Endothelial cell of hepatic sinusoid (primary cell): Measurements from ENCODE around the gene TMEM119.

ENCODE experiments used
- in situ Hi-C: cut with HindIII; loops from 2 replicates; pipeline ENCODE4 v1.10.0; 2017; ENCODE audit warnings: low sequenced_read_pairs

The TMEM119 gene, protein sequence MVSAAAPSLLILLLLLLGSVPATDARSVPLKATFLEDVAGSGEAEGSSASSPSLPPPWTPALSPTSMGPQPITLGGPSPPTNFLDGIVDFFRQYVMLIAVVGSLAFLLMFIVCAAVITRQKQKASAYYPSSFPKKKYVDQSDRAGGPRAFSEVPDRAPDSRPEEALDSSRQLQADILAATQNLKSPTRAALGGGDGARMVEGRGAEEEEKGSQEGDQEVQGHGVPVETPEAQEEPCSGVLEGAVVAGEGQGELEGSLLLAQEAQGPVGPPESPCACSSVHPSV

DNA sequence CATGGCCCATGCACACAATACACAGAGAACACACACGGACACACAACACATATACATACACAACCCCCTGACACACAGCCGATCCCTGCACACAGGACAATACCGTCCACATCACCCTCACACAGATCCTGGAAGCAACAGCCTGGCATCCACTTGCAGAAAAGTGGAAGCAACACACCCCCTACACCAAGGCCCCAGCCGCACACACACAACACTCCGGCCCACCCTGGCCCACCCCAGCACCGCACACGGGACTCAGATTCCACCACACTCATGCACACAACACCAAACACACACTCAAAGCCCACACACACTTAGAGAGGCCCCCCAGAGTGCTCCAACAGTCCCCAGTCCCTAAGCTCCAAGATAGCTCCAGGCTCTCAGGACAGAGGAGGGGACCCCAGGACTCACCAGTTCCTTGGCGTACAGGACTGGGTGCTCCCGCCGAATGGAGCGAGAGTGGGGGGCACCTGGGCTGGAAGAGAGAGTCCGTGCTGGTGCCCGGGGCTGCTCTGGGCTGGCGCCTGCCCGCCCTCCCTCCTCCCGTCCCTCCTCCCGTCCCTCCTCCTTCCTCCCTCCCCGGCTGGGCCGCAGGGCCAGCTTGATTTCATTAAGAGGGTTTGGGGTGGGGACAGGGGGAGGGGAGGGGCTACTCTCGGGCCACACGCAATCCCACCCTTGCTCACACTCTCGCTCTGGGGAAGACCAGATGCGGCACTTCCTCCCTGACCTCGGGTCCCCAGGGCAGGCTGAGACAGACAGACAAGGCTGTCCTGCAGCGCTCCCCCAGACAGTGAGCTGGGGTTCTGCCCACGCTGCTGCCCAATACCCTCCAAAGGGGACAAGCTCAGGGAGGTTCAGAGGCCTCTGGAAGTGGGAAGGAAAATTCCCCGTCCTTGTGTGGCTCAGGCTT lies at the start of gene TMEM119:
TSS of gene TMEM119 (minus strand) at position 526 of the 913 bp plus-strand sequence. CDS start 5,701 bp downstream, outside the sequence.
- in situ Hi-C loops: no loop called here

DNA sequence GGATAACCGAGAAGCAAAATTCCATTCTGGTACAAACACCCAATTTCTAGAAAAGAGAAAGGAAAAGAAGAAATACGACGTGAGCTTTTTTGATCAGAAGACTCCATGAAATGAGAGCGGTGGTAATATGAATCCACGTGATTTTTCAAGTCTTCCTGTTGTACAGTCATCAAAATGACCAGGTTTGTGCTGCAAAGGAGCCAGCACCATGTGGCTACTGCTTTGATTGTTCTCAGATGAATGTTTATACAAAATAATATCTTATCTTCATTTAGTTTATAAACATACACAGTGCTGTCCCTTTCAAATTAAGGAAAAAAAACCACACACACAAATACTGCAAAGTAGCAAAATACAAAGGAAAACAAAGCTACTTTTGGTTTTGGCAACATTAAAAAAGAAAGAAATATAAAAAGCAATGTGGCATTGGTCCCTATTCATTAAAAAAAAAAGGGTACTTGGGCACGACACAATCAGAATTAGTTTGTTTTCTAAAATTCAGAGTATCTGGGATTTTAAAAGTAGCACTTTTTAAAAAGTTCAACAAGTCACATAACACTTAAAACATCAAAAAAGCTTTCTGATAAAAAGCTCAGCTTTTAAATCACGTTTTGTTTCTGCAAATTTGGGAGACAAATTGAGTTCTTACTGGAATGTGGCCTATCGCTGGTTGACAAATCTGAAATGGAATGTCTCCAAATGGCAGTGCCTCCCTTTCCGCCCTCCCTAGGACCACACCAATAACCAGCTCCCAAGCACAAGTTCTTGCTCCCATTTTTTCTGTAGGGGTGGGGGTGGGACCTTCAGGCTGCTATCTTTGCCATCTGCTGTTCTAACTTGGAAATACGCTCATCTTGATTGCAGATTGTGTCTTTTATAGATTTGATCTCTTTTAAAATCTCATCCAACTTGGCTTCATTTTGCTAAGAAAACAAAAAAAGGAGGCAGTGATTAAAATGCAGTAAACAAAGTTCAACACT lies 49.0 kb upstream of the TMEM119 start:
- in situ Hi-C loops: no loop called here

DNA sequence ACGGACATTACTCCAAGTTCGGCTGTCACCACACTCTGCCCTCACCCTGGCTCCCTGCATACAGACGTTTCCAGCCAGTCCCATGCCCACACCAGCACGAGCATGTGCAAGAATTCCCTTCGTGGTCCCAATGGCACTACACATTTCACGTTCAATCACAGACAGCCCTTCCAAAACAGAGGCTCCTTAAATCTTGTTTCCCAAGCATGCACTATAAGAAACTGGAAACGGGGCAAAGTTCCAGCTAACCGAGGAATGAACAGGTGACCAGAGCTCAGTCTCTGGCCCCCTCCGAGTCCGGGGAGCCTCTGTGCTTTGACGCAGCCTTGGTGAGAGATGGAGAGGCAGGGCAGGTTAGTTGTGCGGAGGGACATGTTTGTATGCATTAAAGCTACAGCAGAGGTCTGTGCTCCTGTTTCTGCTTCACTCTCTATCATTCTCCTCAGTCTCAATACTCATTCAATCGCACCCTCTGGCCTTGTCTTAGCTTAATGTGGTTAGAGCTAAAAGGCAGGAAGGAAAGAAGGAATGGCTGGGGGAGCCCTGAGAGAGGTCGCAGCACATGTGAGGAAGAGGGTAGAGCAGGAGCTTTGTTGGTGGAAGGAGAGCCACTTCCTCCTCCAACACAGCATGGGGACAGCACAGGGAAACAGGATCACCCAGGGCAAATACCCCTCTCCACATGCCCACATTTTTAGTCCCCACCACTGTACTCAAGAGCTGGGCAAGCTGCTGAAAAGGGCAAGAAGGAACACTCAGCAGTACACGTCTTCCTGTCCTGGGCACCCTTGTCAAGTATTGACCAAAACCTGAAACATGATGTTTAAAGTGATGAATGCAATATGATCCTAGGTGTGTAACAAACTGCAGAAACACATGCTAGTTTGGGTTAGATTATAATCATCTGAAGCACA lies 48.1 kb upstream of the TMEM119 start:
- in situ Hi-C loops: no loop called here

DNA sequence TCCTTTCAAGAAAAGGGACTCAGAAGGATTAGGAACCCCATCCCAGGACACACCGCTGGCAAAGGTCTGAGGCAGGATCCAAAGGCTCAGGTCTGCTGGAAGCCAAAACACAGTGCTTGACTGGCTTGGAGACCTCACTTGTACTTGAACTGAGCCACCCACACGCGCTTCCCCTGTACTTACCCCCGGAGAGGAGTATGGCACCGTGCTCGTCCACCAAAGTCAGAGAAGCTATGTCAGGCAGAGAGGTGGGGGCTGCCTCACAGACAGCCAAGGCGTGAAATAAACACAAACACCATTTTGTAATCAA lies 46.9 kb upstream of the TMEM119 start:
- in situ Hi-C loops: loop anchor here (5.0 kb wide), 1 partner anchor 52 kb away; no protein-coding TSS in a partner anchor

DNA sequence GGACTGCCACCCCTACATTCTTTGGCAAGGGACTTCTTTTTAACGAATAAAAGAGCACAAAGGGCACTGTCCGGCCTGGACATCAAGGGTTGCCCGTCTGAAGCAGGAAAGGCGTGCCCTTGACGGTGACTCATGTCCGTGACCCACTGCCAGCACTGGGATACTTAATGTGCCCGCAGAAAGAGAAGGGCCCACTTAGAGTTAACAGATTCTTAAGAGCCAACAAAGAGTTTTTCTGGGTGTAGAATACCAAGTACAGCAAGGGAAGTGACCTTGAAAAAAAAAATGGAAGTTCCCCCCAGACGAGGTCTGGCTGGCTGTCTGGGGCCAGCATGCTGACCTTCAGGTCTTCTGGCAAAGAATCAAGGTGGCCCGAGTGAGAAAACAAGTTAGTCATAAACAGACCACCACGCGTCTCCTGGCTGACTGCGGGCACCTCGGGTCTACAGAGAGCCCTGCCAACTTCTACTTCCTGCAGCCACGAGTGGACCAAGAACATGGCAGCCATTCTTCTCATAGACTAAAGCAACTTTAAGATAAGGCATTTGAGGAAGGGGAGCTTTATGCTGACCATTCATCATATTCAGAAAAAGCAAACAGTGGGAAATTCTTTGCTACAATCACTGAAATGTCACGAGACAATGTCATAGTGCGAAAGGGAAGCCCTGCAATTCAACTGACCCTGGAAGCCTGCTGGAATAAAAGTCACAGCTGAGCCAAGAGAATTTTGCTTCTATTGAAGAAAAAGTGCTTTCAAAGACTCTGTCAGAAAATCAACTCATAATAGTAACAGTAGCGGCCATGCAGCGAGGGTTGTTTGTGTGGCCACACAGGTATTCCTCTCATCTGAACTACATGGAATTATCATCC lies 46.3 kb upstream of the TMEM119 start:
- in situ Hi-C loops: loop anchor here (5.0 kb wide), 1 partner anchor 52 kb away; no protein-coding TSS in a partner anchor

GRCh38 chr12:108642899-108643654 lies 45.2 kb upstream of the TMEM119 start:
- in situ Hi-C loops: loop anchor here (5.0 kb wide), 1 partner anchor 51 kb away; no protein-coding TSS in a partner anchor

DNA sequence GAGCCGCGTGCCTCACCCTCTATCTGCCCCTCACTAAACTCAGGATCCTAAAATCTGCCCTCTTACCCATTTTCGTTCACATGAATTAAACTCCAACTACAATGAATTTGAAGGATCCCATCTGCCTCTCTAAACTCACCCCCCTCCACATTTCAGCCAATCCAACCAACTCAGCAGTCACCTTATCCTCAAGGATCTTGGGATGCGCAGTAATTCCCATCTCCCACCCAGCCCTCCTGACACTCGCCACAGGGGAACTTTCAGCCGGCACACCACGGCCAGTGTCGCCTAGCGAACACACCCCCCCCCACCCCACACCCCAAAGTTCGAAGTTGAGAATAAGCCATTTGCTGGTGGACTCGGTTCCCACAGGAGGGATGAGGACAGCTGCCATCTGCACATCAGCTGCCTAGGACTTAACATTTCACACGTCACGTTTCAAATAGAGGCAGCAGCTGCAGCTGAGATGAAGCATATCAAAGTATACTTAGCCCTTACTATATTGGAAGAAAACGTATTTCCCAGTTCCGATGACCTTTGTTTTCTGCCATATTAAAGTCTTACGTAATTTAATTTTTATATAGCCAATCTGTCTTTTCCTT lies 44.5 kb upstream of the TMEM119 start:
- in situ Hi-C loops: loop anchor here (5.0 kb wide), 1 partner anchor 50 kb away; no protein-coding TSS in a partner anchor

- in situ Hi-C loops: loop anchor here (5.0 kb wide), 1 partner anchor 49 kb away; no protein-coding TSS in a partner anchor
Observed at GRCh38 chr12:108641446-108642268, 43.8 kb upstream of the TMEM119 start.

DNA sequence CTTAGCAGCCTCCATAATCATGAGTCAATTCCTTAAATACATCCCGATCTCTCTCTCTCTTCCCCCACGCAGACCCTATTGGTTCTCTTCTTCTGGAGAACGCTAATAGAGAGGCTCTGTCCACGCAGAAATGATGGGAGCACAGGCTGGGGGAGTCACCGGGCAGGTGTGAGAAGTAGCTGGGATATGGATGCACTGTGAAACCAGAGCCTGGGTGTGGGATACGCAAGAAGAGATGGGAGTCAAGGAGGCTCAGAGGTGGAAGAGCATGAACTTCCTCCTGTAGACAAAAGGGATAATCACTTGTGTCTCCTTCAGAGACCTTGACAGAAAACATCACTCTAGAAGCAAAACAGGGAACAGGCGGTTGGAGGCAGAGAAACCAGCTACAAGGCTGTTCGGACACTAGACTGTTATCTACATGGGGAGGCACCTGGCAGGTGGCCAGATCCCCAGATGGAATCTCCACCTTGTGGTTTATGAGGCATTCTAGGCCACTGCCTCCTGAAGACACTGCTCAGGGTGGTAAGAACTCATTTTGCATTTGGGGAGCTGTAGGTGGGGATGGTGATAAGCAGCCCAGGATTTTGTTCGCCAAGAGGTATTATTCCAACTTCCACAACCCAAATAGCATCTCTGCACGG lies 43.0 kb upstream of the TMEM119 start:
- in situ Hi-C loops: loop anchor here (5.0 kb wide), 1 partner anchor 49 kb away; no protein-coding TSS in a partner anchor

- in situ Hi-C loops: no loop called here
Observed at GRCh38 chr12:108638997-108639822, 41.3 kb upstream of the TMEM119 start.

DNA sequence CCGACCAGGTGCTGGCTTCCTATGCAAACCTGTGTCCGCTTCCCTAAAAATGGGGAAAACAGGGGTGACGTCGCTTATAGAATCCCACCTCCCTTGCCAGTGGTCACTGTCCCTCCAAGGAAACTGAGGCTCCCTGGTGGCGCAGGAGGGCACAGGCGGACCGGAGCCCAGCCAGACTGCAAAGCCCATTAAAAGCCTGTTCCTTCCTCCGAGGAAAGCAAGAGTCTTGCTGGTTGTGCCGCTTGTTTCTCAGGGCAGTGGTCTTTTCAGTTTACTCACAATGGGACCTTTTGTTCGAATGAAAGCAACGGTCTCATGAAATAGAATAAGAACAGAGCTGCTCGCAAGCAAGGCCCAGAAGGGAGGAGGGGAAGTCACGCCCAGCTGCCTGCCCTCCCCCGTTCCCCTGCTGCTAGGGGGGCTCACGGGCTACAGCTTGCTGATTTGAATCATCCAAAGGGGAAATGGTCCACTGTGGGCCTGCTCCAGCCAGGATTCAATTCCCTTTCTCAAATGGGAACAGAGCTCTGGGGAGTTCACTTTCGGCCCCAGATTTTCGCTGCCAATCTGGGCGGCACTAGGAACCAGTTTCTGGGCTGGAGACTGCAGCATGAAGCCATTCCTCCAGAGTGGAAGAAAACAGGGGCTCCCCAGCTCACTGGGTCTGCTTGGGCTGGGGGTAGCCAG lies 40.4 kb upstream of the TMEM119 start:
- in situ Hi-C loops: no loop called here

- in situ Hi-C loops: no loop called here
Observed at GRCh38 chr12:108637222-108637971, 39.5 kb upstream of the TMEM119 start.

DNA sequence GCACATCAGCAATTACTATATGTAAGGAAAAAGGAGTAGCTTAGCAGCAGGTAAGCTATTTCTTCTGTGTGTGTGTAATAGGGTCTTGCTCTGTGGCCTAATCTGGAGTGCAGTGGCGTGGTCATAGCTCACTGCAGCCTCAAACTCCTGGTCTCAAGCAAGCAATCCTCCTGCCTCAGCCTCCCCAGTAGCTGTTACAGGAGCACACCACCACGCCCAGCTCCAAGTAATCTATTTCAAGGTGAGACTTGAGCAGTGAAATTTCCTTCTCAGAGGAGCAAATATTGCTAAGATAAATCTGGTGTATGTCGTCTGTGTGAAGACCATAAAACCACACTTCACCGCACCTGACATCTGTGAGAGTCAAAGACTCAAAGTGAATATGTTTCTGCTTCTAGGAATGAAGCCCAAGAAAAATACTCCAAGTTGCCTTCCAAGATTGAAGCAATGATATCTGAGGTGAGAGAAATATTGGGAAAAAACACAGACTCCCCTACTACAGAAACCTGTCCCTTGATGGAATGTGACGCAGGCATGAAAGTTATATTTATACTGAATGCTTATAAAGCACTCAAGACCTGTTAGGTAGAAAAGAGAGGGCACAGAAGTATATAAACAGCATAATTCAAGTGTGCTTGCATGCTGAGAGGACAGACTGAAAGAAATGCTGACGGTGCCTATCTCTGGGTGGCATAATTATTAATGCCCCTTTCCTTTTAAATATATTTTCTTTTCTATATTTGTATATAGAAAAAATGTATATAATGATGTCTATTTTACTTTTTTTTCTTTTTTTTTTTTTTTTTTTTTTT lies 38.3 kb upstream of the TMEM119 start:
- in situ Hi-C loops: no loop called here
